HG02981 (cell line): ENCODE data around the gene TRIM60.
A peak's percentile ranks its signal among the peaks of the same experiment; 100 is the strongest.
"Not testable (repeated sequence)": the region's sequence is repeated elsewhere in the genome, so short reads cannot be mapped to it uniquely, and the experiment has no call there.

Experiments
- ATAC-seq: cut with Tn5 transposase; IDR thresholded peaks from one replicate; pipeline ENCODE4 v1.9.1; 2021; ENCODE audit warnings: mild to moderate bottlenecking, moderate library complexity; ENCODE audit not compliant: unreplicated experiment

Gene TRIM60

DNA sequence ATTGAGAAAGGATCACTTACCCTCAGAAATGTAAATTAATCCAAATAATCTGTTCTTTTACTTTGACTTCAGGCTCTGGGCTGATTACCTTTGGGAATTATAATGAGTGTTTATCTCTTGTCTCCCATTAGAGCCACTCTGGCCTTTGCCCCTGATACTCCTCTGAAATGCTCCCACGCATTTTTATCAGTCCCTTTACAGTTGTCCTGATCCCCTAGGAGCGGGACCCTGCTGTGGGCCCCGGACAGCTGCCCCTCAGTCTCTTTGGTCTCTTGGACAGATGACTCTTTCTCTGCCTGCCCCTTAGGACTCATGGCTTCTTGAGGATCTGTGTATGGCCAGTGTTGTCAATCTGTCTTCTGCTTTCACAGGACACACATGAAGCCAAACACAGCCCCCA is 20.8 kb downstream of the TRIM60 start:
- no peak for ATAC-seq

DNA sequence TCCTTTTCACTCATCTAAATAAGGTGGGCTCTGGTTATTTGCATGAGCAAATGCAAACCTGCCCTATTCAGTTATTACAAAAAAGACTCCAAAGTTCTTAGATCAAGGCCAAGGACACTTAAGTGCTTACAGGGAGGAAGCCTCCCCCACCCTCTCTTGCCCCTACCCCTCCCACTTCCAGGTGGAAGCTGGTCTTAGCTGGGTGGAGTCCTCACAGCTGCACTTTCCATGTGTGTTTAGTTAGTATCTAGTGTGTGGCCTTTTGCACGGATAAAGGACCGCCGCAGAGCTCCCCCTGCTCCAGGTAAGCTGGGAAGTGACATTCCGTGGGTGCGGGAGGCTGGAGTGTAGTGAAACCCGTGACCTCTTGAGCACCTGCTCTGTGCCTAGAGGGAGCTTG is 21.8 kb downstream of the TRIM60 start, which contains the start of gene TRIM75:
Gene TRIM75 (plus strand): TSS at position 222 of the 400 bp plus-strand sequence. CDS start 5,282 bp downstream, outside the sequence.
- no peak for ATAC-seq

DNA sequence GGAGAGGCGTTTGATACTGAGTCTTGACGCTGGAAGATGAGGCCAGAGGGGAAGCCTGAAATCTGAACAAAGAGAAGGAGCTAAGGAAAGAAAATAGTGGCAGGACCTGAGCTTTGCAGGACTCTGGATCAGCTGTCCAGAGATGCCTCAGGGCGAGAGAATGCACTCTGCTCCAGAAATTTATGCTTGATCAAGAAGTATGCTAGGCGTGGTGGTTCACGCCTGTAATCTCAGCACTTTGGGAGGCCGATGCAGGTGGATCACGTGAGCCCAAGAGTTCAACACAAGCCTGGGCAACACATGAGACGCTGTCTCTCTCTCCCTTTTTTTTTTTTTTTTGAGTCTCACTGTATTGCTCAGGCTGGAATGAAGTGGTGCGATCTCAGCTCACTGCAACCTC is 23.8 kb downstream of the TRIM60 start:
- no peak for ATAC-seq

DNA sequence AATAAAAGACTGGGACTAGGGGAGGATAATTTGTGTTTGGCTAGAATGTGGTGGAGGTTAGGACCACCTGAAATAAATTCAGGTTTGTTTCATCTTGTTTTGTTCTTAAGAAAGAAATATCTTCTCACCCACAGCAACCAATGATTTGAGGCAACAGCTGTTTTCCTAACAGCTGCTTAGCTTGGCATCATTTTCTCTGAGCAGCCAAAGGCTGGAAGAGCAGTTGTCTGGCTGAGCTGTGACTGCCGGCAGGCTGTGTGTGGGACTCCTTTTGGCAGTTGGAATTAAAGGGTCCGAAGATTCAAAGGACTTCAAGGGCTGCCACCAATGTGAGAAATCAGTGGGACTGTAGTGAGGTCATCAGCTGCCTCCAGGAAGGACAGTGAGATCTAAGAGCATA is 26.9 kb downstream of the TRIM60 start:
- ATAC-seq: no peak

DNA sequence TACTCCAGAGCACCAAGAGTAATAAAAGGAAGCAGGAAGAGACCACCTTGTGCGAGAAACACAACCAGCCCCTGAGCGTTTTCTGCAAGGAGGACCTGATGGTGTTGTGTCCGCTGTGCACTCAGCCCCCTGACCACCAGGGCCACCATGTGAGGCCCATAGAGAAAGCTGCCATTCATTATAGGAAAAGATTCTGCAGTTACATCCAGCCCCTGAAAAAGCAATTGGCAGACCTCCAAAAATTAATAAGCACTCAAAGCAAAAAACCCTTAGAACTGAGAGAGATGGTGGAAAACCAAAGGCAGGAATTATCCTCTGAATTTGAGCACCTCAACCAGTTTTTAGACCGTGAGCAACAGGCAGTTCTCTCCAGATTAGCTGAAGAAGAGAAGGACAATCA is 27.6 kb downstream of the TRIM60 start:
- no peak for ATAC-seq

DNA sequence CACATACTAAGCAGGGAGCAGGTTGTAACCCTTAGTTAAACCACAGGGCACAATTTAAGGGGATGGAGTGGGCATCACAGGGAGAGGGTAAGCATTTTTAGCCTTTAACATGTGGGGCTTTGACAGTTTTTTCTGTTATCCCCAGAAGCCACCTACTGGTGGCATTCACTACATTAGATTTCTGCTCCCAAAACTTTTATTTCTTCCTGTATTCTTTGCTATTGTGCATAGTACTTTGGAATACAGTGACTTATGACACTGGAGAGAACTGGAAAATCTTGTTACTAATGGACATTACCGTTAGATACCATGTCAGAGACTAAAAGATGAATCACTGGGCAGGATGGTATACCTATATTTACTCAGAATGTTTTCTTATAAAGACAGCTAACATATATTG is 29.1 kb downstream of the TRIM60 start:
- ATAC-seq: no peak

DNA sequence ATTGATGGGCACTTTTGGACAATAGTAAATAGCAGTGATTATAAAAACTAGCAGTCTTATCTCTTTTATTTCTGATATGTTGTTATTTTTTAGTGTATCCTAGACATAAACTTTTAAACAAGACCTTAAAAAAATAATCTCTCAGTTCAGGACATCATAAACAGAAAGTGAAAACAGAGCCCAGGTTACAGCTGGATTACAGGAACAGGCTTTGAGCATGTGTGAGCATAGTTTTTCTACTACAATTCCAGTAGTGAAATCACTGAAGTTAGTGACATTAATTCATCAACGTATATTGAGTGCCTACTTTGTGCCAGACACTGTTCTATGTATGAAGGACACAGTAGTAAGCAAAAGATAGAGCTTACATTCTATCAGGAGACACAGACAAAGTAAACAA is 38.8 kb downstream of the TRIM60 start:
- no peak for ATAC-seq

DNA sequence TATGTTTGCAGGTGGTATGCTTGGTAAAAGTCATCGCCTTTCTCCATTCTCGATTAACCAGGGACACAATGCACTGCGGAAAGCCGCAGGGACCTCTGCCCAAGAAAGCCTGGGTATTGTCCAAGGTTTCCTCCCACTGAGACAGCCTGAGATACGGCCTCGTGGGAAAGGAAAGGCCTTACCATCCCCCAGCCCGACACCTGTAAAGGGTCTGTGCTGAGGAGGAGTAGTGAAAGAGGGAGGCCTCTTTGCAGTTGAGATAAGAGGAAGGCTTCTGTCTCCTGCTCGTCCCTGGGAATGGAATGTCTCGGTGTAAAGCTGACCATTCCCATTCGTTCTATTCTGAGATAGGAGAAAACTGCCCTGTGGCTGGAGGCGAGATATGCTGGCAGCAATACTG is 41.5 kb downstream of the TRIM60 start:
- not testable (repeated sequence) for ATAC-seq

DNA sequence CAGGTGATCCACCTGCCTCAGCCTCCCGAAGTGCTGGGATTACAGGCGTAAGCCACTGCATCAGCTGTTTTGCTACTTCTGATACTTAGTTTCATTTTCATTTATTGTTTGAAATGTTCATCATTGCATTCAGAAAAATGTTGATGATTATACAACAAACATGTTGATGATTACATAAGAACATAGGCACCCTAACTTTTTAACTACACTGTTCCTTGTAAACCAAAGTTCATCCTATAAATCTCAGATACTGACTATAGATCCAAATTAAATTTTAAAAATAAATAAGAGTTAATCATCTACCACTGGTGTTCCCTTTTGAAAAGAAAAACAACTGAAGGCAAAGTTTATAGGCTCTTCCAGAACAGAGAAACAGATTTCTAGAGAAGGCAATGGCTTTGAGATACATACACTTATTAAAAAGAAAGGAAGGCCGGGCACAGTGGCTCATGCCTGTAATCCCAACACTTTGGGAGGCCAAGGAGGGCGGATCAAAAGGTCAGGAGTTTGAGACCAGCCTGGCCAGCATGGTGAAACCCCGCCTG is 45.3 kb downstream of the TRIM60 start:
- ATAC-seq: no peak

DNA sequence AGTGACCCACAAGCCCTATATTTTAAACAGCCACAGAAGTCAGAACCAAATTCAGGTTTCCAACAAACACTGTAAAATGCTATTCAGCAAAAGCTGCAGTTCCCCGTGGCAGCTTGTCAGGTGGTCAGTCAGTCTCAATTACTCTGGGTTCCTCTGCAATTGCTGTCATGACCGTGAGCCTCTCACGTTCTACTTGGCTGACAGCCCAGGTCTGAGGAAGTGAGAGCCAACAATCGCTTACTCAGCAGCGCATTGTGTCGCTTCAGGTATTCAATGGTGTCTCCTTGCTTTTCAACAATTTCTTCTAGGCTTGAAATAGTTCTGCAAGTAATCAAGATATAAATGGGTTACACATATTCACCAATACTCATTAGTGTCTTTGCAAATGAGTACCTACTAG is 47.7 kb downstream of the TRIM60 start:
- peak; percentile 48 for ATAC-seq

DNA sequence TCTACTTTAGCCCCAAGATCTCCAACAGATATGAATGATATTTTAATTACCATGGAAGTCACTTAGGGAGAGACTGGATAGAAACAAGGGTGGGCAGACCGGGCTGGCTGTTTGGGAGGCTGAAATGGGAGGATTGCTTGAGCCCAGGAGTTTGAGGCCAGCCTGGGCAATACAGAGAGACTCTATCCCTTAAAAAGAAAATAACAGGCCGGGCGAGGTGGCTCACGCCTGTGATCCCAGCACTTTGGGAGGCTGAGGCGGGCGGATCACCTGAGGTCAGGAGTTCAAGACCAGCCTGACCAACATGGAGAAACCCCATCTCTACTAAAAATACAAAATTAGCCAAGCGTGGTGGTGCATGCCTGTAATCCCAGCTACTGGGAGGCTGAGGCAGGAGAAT is 53.0 kb downstream of the TRIM60 start:
- not testable (repeated sequence) for ATAC-seq

DNA sequence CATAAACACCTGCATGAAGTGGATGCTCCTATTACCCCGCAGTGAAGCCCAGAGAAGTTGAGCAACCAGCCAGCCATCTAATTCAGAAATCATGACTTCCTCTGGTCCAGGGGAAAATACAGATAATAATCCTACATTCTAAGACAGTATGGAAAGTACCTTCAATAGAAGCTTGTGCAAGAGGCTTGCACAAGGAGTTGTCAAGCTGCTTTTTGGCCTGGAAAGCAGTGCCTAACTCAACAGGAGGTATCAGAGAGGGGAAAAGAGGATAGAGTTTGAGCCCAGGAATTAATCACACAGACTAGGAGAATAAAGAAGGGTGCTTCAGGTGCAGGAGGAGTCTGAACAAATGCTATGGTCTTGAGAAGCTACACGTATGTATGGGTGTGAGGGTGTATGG is 54.1 kb downstream of the TRIM60 start:
- no peak for ATAC-seq

DNA sequence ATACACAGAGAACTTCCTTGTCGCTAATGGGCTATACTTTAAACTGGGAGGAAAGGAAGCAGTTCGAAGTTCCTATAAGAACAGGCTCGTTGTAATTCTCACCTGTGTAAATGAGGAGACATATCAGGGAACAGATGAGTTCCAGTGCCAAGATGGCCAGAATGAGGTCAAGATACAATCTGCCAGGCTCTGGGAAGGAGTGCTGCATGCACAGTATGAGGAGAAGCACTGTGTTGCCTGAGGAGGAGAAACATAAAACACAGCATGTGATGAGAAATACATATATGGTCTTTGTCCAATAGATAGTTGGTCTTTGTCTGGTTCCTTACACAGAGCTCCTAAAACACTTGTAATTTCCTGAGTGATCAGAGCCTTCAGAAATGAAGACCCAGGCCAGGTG is 56.6 kb downstream of the TRIM60 start:
- ATAC-seq: no peak
